ENCODE results near the gene ESR2.
"Not testable (repeated sequence)": the region's sequence is repeated elsewhere in the genome, so short reads cannot be mapped to it uniquely, and the experiment has no call there.

Gene ESR2

DNA sequence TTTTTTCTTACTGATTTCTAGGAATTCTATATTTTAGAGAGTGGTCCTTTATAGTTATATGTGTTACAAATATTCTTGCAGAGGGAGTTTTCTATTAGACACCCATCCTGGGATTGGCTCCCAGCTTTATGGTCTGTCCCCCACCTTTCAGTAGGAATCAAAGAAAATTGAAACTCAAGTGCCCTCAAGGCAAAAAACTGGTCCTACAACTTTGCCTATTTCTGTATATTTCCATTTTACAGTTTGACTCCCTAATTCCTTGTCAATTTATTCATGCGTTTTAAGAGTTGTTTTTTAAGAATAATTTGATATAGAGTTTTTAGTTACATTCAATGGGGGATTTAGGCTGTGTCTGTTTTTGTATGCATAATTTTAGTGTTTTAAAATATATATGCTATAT is 232.5 kb downstream of the ESR2 start:
- H3K4me3 ChIP-seq (ENCODE audit: low read depth in 1 of 5, low read length in 5 of 5) = no peak overlapping the region
- no peaks in the 10 kb centered on the region for H3K9me3 ChIP-seq (ENCODE audit: control insufficient read depth in 5 of 5, low read length in 5 of 5)
- no peak overlapping the region for H3K27ac ChIP-seq (ENCODE audit: low read depth, low read length)
- H3K27me3 ChIP-seq (ENCODE audit: control insufficient read depth in 5 of 5, insufficient read depth in 4 of 5, low read length in 5 of 5) = no peaks in the 10 kb centered on the region
- peaks cover 0 to 6% (median 0%) of the 10 kb centered on the region in 5 donors for H3K4me1 ChIP-seq (ENCODE audit: control insufficient read depth in 5 of 5, insufficient read depth in 5 of 5, low read length in 5 of 5)
- H3K36me3 ChIP-seq (ENCODE audit: control insufficient read depth in 5 of 5, insufficient read depth in 5 of 5, low read length in 5 of 5) = peaks cover 0 to 21% (median 17%) of the 10 kb centered on the region in 5 donors
- no peak overlapping the region for H3K9ac ChIP-seq (ENCODE audit: low read length in 5 of 5)

DNA sequence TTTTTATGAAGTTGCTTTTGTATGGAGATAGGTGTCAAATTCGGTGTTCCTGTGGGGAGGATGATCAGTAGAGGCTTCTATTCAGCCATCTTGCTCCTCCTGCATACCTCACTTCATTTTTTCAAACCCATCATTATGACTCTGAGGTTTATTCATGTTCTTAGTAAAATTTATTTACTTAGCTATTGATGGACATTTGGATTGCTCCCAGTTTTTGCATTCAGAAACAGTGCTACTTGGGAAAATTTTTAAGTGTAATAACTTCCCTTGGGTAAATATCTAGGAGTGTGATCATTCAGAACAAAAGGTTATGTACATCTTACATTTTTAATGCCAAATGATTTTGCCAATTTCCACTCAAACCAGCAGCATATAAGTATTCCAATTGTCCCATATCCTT is 233.1 kb downstream of the ESR2 start:
- Histone ChIP-seq H3K27ac (ENCODE audit: low read depth, low read length) (no peak overlapping the region), H3K36me3 (ENCODE audit: control insufficient read depth in 5 of 5, insufficient read depth in 5 of 5, low read length in 5 of 5) (peaks cover 0 to 17% (median 13%) of the 10 kb centered on the region in 5 donors), H3K9ac (ENCODE audit: low read length in 5 of 5) (no peak overlapping the region), H3K4me1 (ENCODE audit: control insufficient read depth in 5 of 5, insufficient read depth in 5 of 5, low read length in 5 of 5) (peaks cover 0 to 6% (median 0%) of the 10 kb centered on the region in 5 donors), H3K4me3 (ENCODE audit: low read depth in 1 of 5, low read length in 5 of 5) (no peak overlapping the region), H3K9me3 (ENCODE audit: control insufficient read depth in 5 of 5, low read length in 5 of 5) (no peaks in the 10 kb centered on the region), H3K27me3 (ENCODE audit: control insufficient read depth in 5 of 5, insufficient read depth in 4 of 5, low read length in 5 of 5) (no peaks in the 10 kb centered on the region)

DNA sequence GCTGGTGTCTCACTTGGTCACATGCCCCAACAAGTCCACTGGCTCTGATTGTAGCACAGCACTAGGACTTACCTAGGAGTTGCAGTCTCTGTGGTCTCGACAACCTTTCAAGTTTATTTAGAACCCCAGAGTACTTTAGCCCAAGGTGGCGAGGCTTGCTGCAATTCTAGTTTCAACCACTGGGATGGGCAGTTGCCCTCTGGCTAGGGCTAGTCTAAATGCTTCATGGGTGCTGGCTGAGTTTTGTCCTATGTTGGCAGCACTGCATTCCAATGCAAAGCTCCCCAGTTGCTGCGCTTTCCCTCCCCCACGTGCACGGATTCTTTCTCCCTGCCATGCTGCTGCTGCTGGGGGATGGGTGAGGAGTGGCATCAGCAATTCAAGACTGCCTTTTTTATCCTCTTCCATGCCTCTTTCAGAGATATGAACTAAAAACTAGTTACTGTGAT is 233.5 kb downstream of the ESR2 start:
- Histone ChIP-seq H3K9me3 (ENCODE audit: control insufficient read depth in 5 of 5, low read length in 5 of 5) (no peaks in the 10 kb centered on the region), H3K9ac (ENCODE audit: low read length in 5 of 5) (no peak overlapping the region), H3K36me3 (ENCODE audit: control insufficient read depth in 5 of 5, insufficient read depth in 5 of 5, low read length in 5 of 5) (peaks cover 0 to 19% (median 17%) of the 10 kb centered on the region in 5 donors), H3K4me1 (ENCODE audit: control insufficient read depth in 5 of 5, insufficient read depth in 5 of 5, low read length in 5 of 5) (peaks cover 0 to 6% (median 0%) of the 10 kb centered on the region in 5 donors), H3K27me3 (ENCODE audit: control insufficient read depth in 5 of 5, insufficient read depth in 4 of 5, low read length in 5 of 5) (no peaks in the 10 kb centered on the region), H3K4me3 (ENCODE audit: low read depth in 1 of 5, low read length in 5 of 5) (no peak overlapping the region), H3K27ac (ENCODE audit: low read depth, low read length) (no peak overlapping the region)

DNA sequence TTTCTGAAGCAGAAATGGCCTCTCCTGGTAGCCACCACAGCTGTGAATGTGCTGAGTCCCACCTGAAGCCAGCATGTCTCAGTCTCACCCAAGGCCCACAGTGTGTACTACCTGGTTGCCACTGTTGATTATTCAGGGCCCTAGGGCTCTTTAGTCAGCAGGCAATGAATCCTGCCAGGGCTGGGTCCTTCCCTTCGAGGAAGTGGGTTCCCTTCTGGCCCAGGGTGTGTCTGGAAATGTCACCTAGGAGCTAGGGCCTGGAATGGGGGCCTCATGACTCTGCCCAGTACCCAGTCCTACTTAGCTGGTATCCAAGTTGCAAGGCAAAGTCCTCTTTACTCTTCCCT is 234.0 kb downstream of the ESR2 start:
- no peak overlapping the region for H3K27ac ChIP-seq (ENCODE audit: low read depth, low read length)
- peaks cover 0 to 18% (median 15%) of the 10 kb centered on the region in 5 donors for H3K36me3 ChIP-seq (ENCODE audit: control insufficient read depth in 5 of 5, insufficient read depth in 5 of 5, low read length in 5 of 5)
- peaks cover 0 to 6% (median 0%) of the 10 kb centered on the region in 5 donors for H3K4me1 ChIP-seq (ENCODE audit: control insufficient read depth in 5 of 5, insufficient read depth in 5 of 5, low read length in 5 of 5)

DNA sequence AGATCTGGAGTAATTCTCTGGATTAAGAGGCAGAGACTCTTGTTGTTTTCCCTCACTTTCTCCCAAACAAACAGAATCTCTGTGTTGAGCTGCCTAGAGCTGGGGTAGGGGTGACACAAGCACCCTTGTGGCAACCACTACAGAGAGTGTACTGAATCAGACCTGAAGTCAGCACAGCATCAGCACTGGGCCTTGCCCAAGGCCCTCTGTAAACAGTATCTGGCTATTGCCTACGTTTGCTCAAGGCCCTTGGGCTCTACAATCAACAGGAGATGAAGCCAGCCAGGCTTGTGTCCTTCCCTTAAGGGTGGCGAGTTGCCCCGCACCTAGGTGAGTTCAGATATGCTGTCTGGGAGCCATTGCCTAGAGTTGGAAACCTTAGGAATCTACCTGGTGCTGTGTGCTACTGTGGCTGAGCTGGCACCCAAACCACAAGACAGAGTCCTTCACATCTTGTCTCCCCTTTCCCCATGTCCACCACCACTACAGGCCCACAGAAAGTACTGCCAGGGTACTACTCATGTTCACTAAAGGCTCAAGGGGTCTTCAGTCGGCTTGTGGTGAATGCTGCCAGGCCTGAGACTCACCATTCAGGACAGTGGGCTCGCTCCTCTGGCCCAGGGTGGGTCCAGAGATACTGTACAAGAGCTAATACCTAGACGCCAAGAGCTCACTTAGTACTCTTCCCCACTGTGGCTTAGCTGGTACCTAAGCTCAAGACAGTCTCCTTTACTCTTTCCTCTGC is 234.5 kb downstream of the ESR2 start:
- H3K9ac ChIP-seq (ENCODE audit: low read length in 5 of 5) = no peak overlapping the region
- no peak overlapping the region for H3K4me3 ChIP-seq (ENCODE audit: low read depth in 1 of 5, low read length in 5 of 5)
- H3K36me3 ChIP-seq (ENCODE audit: control insufficient read depth in 5 of 5, insufficient read depth in 5 of 5, low read length in 5 of 5) = peaks cover 0 to 18% (median 15%) of the 10 kb centered on the region in 5 donors
- no peaks in the 10 kb centered on the region for H3K27me3 ChIP-seq (ENCODE audit: control insufficient read depth in 5 of 5, insufficient read depth in 4 of 5, low read length in 5 of 5)
- no peaks in the 10 kb centered on the region for H3K9me3 ChIP-seq (ENCODE audit: control insufficient read depth in 5 of 5, low read length in 5 of 5)
- no peak overlapping the region for H3K27ac ChIP-seq (ENCODE audit: low read depth, low read length)
- peaks cover 0 to 6% (median 0%) of the 10 kb centered on the region in 5 donors for H3K4me1 ChIP-seq (ENCODE audit: control insufficient read depth in 5 of 5, insufficient read depth in 5 of 5, low read length in 5 of 5)

More for the DNA sequence above, 234.0 kb downstream of the ESR2 start:
- Histone ChIP-seq H3K4me3 (ENCODE audit: low read depth in 1 of 5, low read length in 5 of 5) (no peak overlapping the region), H3K9me3 (ENCODE audit: control insufficient read depth in 5 of 5, low read length in 5 of 5) (no peaks in the 10 kb centered on the region), H3K9ac (ENCODE audit: low read length in 5 of 5) (no peak overlapping the region), H3K27me3 (ENCODE audit: control insufficient read depth in 5 of 5, insufficient read depth in 4 of 5, low read length in 5 of 5) (no peaks in the 10 kb centered on the region)

DNA sequence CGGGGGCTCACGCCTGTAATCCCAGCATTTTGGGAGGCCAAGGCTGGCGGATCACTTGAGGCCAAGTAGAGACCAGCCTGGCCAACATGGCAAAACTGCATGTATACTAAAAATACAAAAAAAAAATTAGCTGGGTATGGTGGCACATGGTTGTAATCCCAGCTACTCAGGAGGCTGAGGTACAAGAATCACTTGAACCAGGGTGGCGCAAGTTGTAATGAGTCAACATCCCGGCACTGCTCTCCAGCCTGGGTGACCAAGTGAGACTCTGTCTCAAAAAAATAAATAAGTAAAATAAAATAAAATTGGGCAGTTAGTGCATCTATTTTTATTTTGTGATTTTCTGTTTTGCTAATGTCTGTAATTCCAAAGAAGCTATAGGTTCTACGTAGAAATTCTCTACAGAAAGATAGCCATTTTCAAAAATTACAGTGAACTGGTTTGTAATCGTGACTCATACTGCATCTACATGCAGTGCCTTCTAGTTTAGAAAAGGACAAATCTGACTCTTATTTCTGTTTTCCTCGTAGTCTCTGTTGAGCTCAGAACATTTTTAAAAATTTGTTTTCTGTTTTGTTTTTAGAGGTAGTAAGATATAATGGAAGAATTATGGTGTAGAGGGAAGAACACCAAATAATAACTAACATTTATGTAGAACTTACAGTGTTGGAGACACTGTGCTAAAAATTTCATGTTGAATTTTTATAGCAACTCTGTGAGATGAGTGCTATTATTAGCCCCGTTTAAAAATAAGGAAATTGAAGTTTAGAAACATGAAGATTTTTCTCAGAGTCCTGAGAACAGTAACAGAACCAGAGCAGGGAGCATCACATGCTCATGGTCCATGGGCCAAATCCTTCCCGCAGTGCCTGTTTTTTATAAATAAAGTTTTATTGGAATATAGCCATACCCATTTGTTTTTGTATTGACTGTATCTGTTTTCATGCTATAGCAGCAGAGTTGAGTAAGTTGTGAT is 240.2 kb downstream of the ESR2 start:
- no peak overlapping the region for H3K27ac ChIP-seq (ENCODE audit: low read depth, low read length)
- no peak overlapping the region for H3K9ac ChIP-seq (ENCODE audit: low read length in 5 of 5)
- H3K4me3 ChIP-seq (ENCODE audit: low read depth in 1 of 5, low read length in 5 of 5) = no peak overlapping the region
- peaks cover 9 to 24% (median 16%) of the 10 kb centered on the region in 5 donors for H3K36me3 ChIP-seq (ENCODE audit: control insufficient read depth in 5 of 5, insufficient read depth in 5 of 5, low read length in 5 of 5)
- H3K9me3 ChIP-seq (ENCODE audit: control insufficient read depth in 5 of 5, low read length in 5 of 5) = no peaks in the 10 kb centered on the region
- no peaks in the 10 kb centered on the region for H3K27me3 ChIP-seq (ENCODE audit: control insufficient read depth in 5 of 5, insufficient read depth in 4 of 5, low read length in 5 of 5)
- no peaks in the 10 kb centered on the region for H3K4me1 ChIP-seq (ENCODE audit: control insufficient read depth in 5 of 5, insufficient read depth in 5 of 5, low read length in 5 of 5)

DNA sequence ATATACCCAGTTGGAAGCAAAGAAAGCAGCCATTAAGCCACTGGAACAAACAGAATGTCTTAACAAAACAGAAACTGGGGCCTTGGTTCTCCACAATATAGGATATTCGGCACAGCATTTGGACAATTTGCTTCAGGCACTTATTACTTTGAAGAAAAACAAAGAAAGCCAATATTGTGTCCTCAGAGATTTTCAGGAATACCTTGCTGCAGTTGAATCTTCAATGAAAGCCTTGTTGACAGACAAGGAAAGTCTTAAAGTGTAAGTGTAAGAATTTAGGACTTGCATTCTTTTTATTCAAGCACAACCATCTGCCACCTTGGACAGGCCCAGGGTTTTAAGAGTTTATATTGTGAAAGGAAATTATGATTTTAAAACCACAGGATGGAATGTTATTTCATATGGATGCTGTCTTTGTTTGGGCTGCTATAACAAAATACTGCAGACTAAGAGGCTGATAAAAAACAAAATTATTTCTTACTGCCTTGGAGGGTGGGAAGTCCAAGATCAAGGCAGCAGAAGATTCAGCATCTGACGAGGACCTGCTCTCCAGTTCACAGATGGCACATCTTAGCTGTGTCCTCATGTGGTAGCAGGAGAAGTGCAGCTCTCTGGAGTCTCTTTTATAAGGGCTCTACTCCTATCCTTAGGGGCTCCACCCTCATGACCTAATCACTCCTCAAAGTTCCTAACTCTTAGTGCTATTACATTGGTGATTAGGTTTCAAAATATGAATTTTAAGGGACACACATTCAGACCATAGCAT is 244.4 kb downstream of the ESR2 start:
- H3K9ac ChIP-seq (ENCODE audit: low read length in 5 of 5) = no peak overlapping the region
- H3K4me1 ChIP-seq (ENCODE audit: control insufficient read depth in 5 of 5, insufficient read depth in 5 of 5, low read length in 5 of 5) = no peaks in the 10 kb centered on the region
- no peaks in the 10 kb centered on the region for H3K27me3 ChIP-seq (ENCODE audit: control insufficient read depth in 5 of 5, insufficient read depth in 4 of 5, low read length in 5 of 5)
- no peaks in the 10 kb centered on the region for H3K9me3 ChIP-seq (ENCODE audit: control insufficient read depth in 5 of 5, low read length in 5 of 5)
- no peak overlapping the region for H3K4me3 ChIP-seq (ENCODE audit: low read depth in 1 of 5, low read length in 5 of 5)
- H3K36me3 ChIP-seq (ENCODE audit: control insufficient read depth in 5 of 5, insufficient read depth in 5 of 5, low read length in 5 of 5) = peaks cover 9 to 23% (median 16%) of the 10 kb centered on the region in 5 donors
- no peak overlapping the region for H3K27ac ChIP-seq (ENCODE audit: low read depth, low read length)

DNA sequence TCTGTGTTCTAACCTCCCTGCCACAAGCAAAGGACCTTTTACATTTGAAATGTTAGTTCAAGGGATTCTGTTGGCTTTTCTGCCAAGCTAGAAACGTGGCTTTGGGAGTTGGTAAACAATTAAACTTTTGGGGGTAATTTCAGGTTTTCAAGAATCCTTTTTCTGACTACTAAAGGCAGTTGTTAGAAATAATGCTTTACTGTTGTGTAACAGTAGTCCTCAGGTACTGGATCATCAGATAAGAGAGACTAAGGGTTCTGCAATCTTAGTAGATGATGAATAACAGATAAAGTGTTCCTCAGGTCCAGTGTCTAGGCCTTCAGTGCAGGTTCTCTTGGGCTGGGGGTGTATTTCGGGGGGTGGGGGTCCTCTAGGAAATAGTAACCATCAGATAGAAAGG is 249.1 kb downstream of the ESR2 start:
- Histone ChIP-seq H3K4me3 (ENCODE audit: low read depth in 1 of 5, low read length in 5 of 5) (no peak overlapping the region), H3K4me1 (ENCODE audit: control insufficient read depth in 5 of 5, insufficient read depth in 5 of 5, low read length in 5 of 5) (no peaks in the 10 kb centered on the region), H3K9me3 (ENCODE audit: control insufficient read depth in 5 of 5, low read length in 5 of 5) (no peaks in the 10 kb centered on the region), H3K27ac (ENCODE audit: low read depth, low read length) (no peak overlapping the region), H3K36me3 (ENCODE audit: control insufficient read depth in 5 of 5, insufficient read depth in 5 of 5, low read length in 5 of 5) (peaks cover 0 to 21% (median 9%) of the 10 kb centered on the region in 5 donors), H3K27me3 (ENCODE audit: control insufficient read depth in 5 of 5, insufficient read depth in 4 of 5, low read length in 5 of 5) (no peaks in the 10 kb centered on the region), H3K9ac (ENCODE audit: low read length in 5 of 5) (no peak overlapping the region)

DNA sequence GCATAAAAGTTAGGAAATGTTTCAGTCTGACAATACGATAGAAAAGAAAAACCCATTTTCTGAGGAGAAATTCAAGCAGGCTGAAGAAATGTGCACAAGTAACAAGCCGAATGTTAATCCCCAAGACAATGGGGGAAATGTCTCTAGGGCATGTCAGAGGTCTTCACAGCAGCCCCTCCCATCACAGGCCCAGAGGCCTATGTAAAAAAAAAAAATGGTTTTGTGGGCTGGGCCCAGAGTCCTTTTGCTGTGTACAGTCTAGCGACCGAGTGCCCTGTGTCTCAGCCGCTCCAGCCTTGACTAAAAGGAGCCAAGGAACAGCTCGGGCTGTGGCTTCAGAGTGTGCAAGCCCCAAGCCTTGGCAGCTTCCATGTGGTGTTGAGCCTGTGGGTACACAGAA is 250.9 kb downstream of the ESR2 start:
- H3K27me3 ChIP-seq (ENCODE audit: control insufficient read depth in 5 of 5, insufficient read depth in 4 of 5, low read length in 5 of 5); H3K4me1 ChIP-seq (ENCODE audit: control insufficient read depth in 5 of 5, insufficient read depth in 5 of 5, low read length in 5 of 5); H3K9ac ChIP-seq (ENCODE audit: low read length in 5 of 5); H3K27ac ChIP-seq (ENCODE audit: low read depth, low read length); H3K4me3 ChIP-seq (ENCODE audit: low read depth in 1 of 5, low read length in 5 of 5); H3K9me3 ChIP-seq (ENCODE audit: control insufficient read depth in 5 of 5, low read length in 5 of 5): not testable (repeated sequence)
- H3K36me3 ChIP-seq (ENCODE audit: control insufficient read depth in 5 of 5, insufficient read depth in 5 of 5, low read length in 5 of 5) = peaks cover 0 to 15% (median 2%) of the 10 kb centered on the region in 5 donors

Measured in subcutaneous abdominal adipose tissue (tissue), 5 donors.